Stimulated activated CD4-positive, alpha-beta T cell treated with anti-CD3 and anti-CD28 coated beads, Interleukin-2, amount 100 ng/mL, for 24 hours (primary cell): ENCODE results near the gene TPD52L1.

Experiments used
- DNase-seq, 2 donors: peaks; one replicate each; pipeline ENCODE4 v3.0.0-alpha.2; 2020

Gene TPD52L1

DNA sequence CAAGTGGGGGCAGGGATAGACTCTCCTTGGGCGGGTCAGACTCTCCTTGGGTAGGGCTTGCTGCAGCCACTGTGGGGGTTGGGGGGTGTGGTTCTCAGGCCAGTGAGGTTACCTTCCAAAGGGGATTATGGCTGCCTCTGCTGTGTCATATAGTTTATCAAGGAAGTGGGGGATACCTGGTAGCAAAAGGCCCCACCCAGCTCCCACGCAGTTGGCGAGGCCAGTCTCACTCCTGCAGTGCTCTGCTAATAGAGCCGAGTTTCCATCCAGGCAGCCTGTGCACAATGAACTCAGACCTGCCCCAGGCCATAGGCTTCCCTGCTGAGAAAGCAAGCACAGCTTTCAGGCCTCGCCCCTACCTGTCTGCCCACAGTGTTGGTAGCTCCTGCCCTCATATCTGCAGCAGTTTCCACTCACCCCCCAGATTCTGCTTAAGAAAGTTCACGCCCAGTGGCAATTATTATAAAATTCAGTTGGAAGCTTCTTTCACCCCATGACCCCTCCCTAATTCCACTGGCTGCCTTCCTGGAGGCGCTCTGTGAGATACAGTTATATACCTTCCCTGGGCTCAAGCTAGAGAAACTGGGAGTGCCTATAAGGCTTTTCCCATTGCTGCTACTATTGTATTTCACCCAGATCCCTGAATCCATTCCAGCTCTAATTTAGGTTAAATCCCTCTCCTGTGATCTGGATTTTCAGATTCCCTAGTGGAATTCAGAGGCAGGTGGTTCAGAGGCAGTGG lies 92.1 kb downstream of the TPD52L1 start:
- DNase-seq, result no peak

GRCh38 chr6:125246566-125246965 lies 93.0 kb downstream of the TPD52L1 start:
- no peak for DNase-seq

- DNase-seq, result no peak
These were observed 94.6 kb downstream of the TPD52L1 start for GRCh38 chr6:125248136-125248535.

DNA sequence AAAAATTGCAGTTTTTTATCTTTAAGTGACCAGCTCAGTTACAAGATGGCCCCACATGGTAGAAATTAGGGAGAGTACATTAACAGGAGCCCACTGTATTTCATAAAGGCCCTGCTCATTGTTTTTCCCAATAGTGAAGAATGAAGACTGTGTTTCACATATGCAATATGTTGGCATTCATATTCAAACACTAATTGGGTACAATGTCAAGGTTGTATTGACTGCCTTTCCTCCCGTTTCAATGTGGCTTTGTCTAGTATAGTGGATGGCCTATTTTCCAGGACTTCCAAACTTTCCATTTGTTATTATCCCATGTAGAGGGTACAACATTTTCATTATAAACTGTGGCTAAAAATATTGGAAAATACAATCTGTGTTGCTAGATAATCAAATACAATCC lies 96.9 kb downstream of the TPD52L1 start:
- DNase-seq, result no peak

- no peak for DNase-seq
These were observed 98.1 kb downstream of the TPD52L1 start for GRCh38 chr6:125251516-125252220.

GRCh38 chr6:125252891-125253290 lies 99.3 kb downstream of the TPD52L1 start:
- DNase-seq, result no peak

DNA sequence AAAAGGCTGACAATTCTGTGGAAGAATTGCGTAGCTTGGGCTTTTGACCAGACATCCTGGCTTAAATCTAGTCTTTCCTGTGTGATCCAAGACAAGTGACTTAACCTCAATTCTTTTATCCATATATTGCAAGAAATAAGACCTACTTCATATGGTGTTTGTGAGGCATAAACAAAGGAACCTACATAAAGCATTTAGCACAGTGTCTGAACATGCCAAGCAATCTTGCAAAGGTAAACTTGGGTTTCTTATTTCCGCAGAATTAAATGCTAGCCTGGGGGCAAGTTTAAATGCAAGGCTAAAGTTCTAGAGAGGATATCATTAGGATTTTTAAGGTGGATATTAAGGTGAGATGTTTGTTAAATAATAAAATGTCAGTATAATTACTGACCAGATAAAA lies 100.3 kb downstream of the TPD52L1 start:
- DNase-seq, result no peak

DNA sequence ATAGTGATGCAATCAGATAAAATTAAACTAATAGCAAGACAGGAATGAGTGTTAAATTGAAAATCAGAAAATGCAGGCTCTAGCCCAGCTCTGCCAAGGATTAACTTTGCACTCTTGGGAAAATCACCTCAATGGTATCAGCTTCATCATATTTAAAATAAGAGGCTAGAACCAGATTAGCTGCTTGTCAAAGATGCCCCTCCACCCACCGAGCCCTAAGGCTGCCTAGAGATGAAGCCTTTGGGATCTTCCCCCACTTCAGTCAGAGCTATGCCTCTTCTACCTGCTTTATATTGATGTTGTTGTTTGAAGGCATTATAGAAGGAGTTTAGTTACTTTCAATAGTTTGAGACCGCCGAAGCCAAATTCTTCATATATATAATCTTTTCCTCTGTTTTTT lies 100.7 kb downstream of the TPD52L1 start:
- no peak for DNase-seq

DNA sequence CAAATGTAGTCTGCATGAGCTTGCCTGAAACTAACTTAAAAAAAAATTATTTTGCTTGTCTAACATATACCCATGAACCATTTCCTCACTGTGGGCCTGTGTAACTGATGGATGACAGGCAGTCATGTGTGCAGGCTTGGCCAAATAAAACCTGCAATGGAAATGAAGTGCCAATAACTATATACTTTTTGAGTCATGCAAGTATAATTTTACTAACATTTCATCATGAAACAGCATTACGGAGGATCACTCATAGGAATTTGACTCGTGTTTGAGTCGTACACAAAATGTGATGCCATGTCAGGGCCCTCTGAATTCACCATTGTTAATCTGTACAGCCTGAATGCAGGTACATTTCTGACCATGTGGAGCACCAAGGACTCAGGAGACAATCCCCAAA lies 101.6 kb downstream of the TPD52L1 start:
- no peak for DNase-seq

GRCh38 chr6:125257351-125257750 lies 103.8 kb downstream of the TPD52L1 start:
- no peak for DNase-seq

- no peak for DNase-seq
These were observed 105.2 kb downstream of the TPD52L1 start for GRCh38 chr6:125258651-125259353.

DNA sequence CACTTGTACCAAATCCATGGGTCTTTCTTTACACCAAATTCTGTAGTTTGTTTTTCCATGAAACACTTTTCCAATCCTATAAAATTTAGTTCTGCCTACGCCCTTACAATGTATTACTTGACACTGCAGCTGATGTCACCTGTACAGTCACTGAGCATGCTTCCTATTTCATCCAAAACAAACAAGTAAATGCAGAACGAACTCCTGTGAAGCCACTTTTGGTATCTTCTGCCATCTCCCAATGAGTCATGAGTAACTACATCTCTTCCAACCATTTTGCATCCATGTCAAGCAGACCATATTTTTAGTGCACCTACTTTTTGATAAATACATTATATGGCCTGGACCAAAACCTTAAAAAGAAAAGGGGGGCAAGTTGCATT lies 105.8 kb downstream of the TPD52L1 start:
- DNase-seq, result no peak

GRCh38 chr6:125262016-125263013 lies 108.7 kb downstream of the TPD52L1 start:
- DNase-seq, result no peak

GRCh38 chr6:125264476-125264875 lies 110.9 kb downstream of the TPD52L1 start:
- no peak for DNase-seq

DNA sequence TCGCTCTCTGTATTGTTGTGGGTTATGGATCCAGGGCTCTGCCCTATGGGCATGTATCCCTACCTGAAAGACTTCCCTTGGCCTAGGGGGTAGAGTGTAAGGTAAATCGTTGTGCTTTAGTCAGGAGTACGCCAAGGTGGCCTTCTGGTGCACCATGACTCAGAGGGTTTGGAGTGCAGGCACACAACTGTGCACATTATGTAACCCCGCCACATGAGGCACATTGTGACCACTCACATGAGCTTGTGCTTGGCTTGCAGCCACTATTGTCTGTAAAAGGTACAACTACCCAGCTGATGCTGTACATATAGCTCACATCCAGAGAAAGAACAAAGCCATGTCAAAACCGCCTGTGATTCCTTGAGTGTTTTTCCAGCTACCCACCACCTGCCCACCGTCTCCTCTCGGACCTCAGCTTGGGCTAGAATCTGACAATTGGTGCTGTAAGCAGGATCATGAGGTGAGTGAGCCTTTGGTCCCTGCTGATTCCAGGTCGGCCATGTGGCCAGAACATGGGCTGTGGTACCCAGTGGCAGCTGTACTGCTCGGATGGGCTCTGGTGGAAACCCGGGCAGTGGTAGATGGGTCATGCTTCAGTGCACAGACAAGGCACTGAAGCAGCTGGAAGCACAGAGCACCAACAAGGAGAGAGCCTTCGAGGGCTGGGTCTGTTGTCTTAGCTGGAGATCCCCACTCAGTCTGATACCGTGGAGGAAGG lies 114.4 kb downstream of the TPD52L1 start:
- no peak for DNase-seq

GRCh38 chr6:125268765-125269164 lies 115.2 kb downstream of the TPD52L1 start:
- DNase-seq, result no peak

DNA sequence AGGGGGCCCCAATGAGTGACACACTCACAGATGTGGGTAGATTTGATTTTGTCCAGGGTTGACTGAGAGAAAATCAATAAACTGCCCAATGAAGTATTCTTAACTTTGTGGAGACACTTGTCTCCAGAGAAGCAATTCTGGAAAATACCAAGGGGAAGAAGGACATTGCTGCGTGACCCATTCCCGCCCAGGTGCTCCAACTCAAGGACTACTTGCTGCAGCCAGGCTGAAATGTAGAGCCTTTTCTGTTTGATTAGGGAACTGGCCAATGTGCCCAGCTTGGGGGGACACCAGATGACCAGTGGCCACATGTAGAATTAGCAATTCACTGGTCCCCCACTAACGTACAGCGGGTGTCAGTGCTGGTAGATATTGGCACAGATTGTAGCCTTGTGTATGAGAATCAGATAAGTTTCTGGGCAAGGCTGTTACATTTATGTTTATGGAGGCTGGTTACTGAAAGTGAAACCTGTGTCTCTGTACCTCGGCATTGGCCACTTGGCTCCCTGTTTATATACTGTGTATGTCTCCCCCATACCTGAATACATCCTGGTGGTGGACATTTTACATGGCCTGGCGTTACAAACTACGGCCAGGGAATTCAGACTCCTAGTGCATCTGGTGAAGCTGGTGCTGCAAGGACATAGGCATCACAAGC lies 115.9 kb downstream of the TPD52L1 start:
- no peak for DNase-seq

DNA sequence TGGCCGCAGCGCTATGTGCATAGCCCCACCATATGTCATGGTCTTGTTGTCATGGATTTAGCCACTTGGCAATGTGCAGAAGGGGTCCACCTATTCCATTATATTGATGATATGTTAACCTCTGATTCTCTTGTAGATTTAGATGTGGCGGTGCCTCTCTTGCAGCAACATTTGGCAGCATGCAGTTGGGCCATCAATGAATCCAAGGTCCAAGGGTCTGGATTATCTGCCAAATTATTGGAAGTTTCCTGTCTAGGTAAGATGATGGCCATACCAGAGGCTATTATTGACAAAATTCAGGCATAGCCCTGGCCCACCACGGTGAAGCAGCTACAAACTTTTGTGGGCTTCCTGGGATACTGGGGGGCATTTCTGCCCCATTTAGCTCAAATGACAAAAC lies 116.8 kb downstream of the TPD52L1 start:
- DNase-seq, result no peak

DNA sequence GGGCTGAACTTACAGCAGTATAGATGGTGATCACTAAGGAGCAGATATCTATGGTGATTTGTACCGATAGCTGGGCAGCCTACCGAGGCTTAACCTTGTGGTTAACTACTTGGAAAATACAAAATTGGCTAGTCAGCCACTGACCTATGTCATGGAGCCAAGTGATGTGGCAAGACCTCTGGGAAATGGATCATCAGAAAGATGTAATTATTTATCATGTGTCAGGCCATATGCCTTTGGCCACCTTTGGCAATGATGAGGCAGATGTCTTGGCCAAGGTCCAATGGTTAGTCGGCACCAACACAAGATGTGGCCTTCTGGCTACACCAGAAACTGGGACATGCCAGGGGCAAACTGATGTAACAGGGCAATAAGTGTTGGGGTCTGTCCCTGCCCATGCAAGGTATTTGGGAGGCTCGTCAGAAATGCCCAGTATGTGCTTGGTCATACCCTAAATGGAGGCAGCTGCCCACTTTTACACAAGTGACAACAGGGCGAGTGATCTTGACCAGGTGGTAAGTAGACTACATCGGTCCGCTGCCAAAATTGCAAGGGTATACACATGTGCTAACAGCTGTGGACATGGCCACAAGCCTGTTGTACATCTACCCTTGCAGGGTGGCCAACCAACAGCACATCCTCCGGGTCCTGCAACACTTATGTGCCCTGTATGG lies 118.0 kb downstream of the TPD52L1 start:
- no peak for DNase-seq

DNA sequence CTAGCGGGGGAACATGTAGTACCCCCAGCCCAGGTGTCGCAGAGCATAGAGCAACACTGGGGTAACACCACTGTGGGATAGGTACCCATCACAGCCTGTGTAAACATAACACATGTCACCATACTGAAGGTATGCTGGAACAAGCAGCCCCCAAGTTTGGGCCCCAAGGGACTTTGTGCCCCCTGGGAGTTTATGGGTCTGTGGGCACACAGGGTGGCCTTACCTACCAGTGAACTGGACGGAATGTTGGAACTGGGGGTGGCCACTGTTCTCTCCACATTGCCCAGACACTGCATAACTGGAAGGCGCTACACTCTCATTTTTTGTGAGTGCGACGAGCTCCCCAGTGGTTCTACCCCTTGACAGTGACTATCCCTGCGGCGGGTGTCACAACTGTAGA lies 119.7 kb downstream of the TPD52L1 start:
- no peak for DNase-seq

- DNase-seq, result no peak
These were observed 120.4 kb downstream of the TPD52L1 start for GRCh38 chr6:125273965-125274364.
